HG03354 (cell line): ENCODE data around the gene ZSWIM7.

ENCODE experiments used
- ATAC-seq: cut with Tn5 transposase; IDR thresholded peaks from one replicate; pipeline ENCODE4 v1.9.1; 2021; ENCODE audit warnings: mild to moderate bottlenecking; ENCODE audit not compliant: unreplicated experiment, poor library complexity, severe bottlenecking

ZSWIM7 gene

DNA sequence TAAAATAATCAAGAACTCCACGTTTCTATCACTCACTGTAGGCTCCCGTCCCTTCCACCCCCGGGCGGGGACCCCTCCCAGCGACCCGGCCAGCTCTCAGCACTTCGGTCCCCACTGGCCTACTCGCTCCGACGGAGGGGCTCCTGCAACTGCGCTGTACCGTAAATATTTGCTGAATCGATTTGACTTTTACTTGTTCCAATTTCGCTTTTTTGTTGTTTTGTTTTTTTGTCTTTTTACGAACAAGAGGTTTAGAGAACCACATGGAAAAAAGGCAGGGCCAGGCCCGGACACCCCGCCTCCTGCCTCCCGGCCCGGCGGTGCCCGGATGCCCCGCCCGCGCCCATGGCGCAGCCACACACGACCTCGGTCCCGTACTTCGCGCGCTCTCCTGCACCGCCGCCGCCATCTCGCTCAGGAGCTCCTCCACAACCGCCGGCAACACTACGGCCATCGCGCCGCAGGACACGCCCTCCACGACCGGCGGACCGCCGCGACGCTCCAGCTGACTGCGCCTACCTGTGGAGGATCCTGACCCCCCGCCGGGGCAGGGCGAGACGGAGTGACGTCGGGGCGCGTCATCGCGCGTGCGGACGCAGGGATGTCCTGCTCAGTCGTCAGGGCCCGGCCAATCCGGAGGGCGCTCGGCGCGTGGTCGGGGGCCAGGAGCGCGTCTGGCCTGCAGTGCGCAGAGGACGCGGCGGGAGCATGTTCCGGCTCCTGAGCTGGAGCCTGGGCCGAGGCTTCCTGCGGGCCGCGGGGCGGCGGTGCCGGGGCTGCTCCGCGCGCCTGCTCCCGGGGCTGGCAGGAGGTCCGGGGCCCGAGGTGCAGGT is at the start of gene ZSWIM7, which contains the start of gene TTC19:
Gene ZSWIM7 (minus strand): TSS at position 564 of the 833 bp plus-strand sequence. CDS start 110 bp downstream, at position 454.
Gene TTC19 (plus strand): TSS at position 684 of the 833 bp plus-strand sequence. CDS start 25 bp downstream, at position 709.
- ATAC-seq = peak; percentile 93

- ATAC-seq = no peak
Observed at GRCh38 chr17:16048811-16049449, 49.4 kb upstream of the ZSWIM7 start.

GRCh38 chr17:16046966-16047365 is 47.5 kb upstream of the ZSWIM7 start:
- ATAC-seq = no peak

- ATAC-seq = no peak
Observed at GRCh38 chr17:16044487-16044886, 45.0 kb upstream of the ZSWIM7 start.

DNA sequence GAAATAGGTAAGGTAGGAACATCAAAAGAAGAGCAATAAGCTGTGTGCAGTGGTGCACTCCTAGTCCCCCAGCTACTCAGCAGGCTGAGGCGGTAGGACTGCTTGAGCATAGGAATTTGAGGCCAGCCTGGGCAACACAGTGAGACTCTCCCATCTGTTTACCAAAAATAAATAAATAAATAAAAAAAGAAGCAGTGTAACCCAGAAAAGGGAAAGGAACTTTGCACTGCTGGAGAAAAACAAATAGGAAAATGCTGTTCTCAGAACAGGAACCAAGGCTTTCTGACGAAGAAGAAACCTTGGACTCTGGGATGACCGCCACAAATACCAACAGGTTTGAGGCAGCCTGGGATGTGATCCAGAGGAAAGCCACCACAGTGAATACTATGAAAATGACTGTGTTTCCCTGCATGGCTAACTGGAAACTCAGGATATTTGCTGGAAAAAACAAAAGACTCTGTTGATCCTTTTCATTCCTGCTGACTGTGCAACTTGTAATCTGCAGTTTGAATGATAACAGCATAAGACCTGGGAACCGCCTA is 41.3 kb upstream of the ZSWIM7 start:
- no peak for ATAC-seq

- ATAC-seq = no peak
Observed at GRCh38 chr17:16037636-16038035, 38.1 kb upstream of the ZSWIM7 start.

DNA sequence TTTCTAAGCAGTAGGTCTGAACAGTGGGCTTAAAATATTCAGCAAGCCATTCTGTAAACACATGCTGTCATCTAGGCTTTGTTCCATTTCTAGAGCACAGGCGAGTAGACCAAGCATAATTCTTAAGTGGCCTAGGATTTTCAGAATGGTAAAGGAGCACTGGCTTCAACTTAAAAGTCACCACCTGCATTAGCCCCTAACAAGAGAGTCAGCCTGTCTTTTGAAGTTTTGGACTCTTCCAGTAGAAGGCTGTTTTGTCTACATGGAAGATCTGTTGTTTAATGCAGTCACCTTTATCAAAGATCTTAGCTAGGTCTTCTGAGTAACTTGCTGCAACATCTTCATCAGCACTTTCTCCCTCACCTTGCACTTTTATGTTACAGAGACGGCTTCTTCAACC is 36.8 kb upstream of the ZSWIM7 start:
- no peak for ATAC-seq

DNA sequence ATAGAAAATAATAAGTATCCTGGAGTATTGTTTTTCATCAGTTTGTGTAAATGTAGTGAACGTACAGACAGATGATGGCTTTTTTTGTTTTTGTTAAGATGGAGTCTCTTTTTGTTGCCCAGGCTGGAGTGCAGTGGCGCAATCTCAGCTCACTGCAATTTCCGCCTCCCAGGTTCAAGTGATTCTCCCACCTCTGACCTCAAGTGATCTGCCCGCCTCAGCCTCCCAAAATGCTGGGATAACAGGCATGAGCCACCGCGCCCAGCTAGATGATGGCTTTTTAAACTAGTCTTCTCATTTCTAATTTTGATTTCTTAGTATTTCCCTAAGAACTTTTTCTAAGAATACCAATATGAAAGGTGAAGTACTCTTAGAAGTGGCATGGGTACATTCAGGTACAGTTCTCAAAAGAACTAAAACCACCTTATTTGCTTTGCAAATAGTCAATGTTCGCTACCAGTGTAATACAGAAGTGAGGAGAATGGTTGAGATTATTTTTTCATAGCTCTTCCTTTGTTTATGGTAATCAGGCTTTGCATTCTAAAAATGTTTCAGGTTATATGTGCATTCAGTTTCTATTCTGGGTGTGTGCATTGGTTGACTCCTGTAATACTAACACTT is 34.3 kb upstream of the ZSWIM7 start:
- ATAC-seq = no peak

DNA sequence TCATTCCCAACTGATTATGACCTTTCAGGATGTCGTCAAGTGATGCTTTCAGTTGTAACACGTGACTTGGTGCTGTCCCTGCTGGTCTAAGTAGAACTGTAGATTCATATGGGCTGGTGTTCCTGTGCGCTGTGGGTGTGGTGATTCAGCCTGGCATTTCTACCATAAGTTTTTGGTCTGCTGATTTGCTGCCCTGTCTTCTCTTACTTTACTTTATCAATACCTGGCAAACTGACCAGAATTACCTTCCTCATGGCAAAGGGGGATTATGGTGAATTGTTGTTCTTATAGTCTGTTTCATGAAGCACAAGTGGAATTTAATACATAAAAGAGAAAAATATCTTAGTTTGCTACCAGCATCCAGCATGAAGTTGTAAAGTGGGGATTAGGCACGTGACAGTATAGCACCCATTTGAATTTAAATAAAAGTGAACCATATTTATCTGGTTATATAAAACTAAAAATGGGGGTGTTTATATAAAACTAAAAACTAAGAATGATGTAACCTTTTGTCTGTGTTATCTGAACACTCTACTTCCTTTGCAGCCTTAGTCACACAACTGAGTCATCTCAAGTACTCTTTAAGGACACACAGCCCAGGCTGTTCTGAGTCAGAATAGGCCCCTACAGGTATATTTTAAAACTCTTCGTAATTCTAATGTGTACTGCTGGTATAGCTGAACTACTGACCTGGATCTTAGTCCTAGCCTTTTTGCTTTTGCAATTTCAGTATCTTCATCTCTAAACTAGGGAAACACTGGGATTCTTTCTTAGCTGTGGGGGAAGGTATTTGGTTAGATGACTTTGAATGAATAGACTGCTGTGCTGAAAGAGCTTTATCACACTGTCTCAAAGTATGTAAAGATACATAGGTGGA is 28.4 kb upstream of the ZSWIM7 start:
- ATAC-seq = peak; percentile 74

DNA sequence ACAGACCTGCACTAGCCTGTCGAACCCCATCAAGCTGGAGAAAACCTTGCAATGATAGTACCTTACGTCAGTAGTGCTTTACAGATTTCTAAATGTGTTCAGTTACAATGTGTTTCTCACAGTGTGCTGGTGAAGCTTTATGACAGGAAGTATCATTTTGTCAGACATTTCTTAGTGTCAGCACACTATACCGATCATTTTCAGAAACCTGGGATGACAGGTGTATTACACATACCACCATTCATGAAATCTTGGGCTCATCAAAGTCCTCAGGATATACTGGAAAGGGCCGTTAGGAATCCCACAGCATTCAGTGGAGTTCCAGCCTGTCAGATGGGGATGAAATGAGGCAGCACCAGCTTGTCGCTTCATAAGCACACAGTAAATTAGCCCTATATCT is 27.4 kb upstream of the ZSWIM7 start:
- ATAC-seq = no peak

- no peak for ATAC-seq
Observed at GRCh38 chr17:16025202-16025601, 25.7 kb upstream of the ZSWIM7 start.

GRCh38 chr17:16023881-16024280 is 24.4 kb upstream of the ZSWIM7 start:
- ATAC-seq = no peak

DNA sequence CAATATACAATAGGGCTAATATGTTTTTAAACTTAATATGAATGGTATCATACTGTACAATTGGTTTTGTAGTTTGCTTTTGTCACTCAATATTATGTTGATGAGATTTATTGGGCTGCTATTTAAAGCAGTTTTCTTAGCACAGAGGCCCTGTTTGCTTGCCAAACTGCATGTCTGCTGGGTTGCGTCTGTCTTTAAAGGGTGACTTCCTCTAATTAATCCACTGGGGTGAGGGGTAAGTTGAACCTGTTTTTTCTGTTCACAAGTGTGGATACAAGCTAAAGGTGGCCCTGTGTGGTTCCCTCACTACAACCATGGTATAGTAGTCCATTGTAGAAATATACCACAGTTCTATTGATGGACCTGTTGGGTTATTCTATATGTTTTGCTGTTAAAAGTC is 19.8 kb upstream of the ZSWIM7 start:
- no peak for ATAC-seq

- no peak for ATAC-seq
Observed at GRCh38 chr17:16013943-16014407, 14.5 kb upstream of the ZSWIM7 start.

DNA sequence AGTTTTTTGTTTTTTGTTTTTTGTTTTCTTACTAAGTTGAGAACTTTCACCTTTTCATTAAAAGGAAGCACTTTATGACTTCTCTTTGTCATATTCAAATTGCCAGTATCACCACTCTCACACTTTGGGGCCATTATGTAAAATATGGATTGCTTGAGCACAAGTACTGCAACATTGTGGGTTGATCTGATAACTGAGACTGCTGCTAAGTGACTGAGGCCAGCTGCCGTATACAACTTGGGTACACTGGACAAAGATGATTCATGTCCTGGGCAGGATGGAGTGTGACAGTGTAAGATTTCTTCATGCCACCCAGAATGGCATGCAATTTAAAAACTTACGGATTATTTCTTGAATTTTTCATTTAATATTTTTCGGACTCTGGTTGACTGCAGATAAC is 7.9 kb upstream of the ZSWIM7 start:
- no peak for ATAC-seq

- ATAC-seq = no peak
Observed at GRCh38 chr17:16005636-16006035, 6.1 kb upstream of the ZSWIM7 start.

DNA sequence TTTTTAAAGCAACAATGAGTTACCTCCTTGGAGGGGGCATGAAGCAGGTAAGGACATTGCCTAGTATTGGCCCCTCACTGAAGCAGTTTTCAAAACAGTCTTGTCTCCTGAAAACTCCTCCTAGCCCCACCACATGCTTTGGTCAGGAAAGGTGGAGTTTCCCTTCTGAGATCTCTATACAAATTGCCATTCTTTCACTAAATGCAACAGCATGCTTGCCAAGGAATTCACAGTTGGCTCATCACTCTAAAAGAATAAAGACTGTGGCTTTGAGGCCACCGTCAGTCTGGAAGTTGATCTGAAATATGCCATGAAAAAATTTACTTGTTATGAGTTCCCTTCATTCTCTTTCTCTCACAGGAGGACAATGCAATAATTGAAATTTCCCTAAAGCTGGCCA is 4.3 kb upstream of the ZSWIM7 start:
- ATAC-seq = no peak

GRCh38 chr17:16002708-16003260 is 3.3 kb upstream of the ZSWIM7 start:
- no peak for ATAC-seq

GRCh38 chr17:16001226-16001897 is 1.9 kb upstream of the ZSWIM7 start:
- ATAC-seq = no peak
